GF-D8 (cell line): ENCODE data around the gene MARK3.

Experiments
- DNase-seq: peaks from one replicate; lab custom pipeline; 2025; lab: John Stamatoyannopoulos, UW

MARK3 gene

GRCh38 chr14:103538291-103539055 lies 153.3 kb downstream of the MARK3 start:
- no peak for DNase-seq

- no peak for DNase-seq
Observed at GRCh38 chr14:103539056-103539825, 154.0 kb downstream of the MARK3 start.

GRCh38 chr14:103540821-103541708 lies 155.8 kb downstream of the MARK3 start:
- DNase-seq, result no peak

GRCh38 chr14:103541709-103542604 lies 156.7 kb downstream of the MARK3 start:
- no peak for DNase-seq

- DNase-seq, result no peak
Observed at GRCh38 chr14:103542605-103543088, 157.4 kb downstream of the MARK3 start.

- DNase-seq, result no peak
Observed at GRCh38 chr14:103543140-103543539, 157.9 kb downstream of the MARK3 start.

- no peak for DNase-seq
Observed at GRCh38 chr14:103543721-103544387, 158.6 kb downstream of the MARK3 start.

GRCh38 chr14:103544388-103545218 lies 159.4 kb downstream of the MARK3 start:
- no peak for DNase-seq

- DNase-seq, result no peak
Observed at GRCh38 chr14:103545219-103545914, 160.2 kb downstream of the MARK3 start.

- no peak for DNase-seq
Observed at GRCh38 chr14:103545915-103546651, 160.9 kb downstream of the MARK3 start.

GRCh38 chr14:103546652-103547454 lies 161.6 kb downstream of the MARK3 start:
- DNase-seq, result no peak

- DNase-seq, result no peak
Observed at GRCh38 chr14:103547455-103547940, 162.3 kb downstream of the MARK3 start.

GRCh38 chr14:103547941-103548462 lies 162.8 kb downstream of the MARK3 start:
- no peak for DNase-seq

- DNase-seq, result no peak
Observed at GRCh38 chr14:103548463-103549351, 163.5 kb downstream of the MARK3 start.

GRCh38 chr14:103549361-103550311 lies 164.4 kb downstream of the MARK3 start:
- DNase-seq, result no peak
